C4-2B (cell line): ENCODE measurements around the gene GPR119.
"Not testable (repeated sequence)": the region's sequence is repeated elsewhere in the genome, so short reads cannot be mapped to it uniquely, and the experiment has no call there.

Experiments used
- H3K27ac ChIP-seq: fragments of 450-650 bp; 2 replicates; pipeline ENCODE4 v1.5.1; 2017
- CTCF ChIP-seq: fragments of 450-650 bp; conservative IDR thresholded peaks from 2 replicates; pipeline ENCODE4 v1.5.1; 2017; ENCODE audit warnings: mild to moderate bottlenecking
- ZFX ChIP-seq: fragments of 450-650 bp; IDR thresholded peaks from 2 replicates; pipeline ENCODE4 v1.6.1; 2017

Gene GPR119

GRCh38 chrX:130378024-130378669 is 7.3 kb downstream of the GPR119 start:
- no peak overlapping the region for H3K27ac ChIP-seq
- TF ChIP-seq ZFX, result no peak
- TF ChIP-seq CTCF, result no peak

DNA sequence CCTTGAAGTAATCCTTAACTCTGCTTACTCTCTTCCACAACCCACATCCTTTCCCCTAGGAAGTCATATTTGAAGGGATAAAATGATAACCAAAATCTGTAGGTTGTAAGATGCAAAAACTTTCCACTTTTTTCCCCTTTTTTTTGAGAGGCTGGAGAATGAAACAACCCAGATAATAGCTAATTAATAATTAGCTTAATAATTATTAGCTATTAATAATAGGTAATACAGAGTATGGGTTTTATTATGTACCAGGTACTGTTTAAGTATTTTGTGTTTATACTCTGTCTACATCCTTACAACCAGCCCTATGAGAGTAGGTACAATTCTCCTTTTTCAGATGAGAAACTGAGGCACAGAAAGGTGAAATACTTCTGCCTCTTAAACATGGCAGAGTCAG is 9.4 kb downstream of the GPR119 start:
- H3K27ac ChIP-seq, result no peak overlapping the region
- TF ChIP-seq CTCF (no peak), ZFX (no peak)

- H3K27ac ChIP-seq, result not testable (repeated sequence)
Measured at GRCh38 chrX:130352050-130352449, 33.4 kb downstream of the GPR119 start.

- H3K27ac ChIP-seq, result no peak overlapping the region
- no peak for TF ChIP-seq ZFX
- no peak for TF ChIP-seq CTCF
Measured at GRCh38 chrX:130351567-130351966, 33.9 kb downstream of the GPR119 start.

DNA sequence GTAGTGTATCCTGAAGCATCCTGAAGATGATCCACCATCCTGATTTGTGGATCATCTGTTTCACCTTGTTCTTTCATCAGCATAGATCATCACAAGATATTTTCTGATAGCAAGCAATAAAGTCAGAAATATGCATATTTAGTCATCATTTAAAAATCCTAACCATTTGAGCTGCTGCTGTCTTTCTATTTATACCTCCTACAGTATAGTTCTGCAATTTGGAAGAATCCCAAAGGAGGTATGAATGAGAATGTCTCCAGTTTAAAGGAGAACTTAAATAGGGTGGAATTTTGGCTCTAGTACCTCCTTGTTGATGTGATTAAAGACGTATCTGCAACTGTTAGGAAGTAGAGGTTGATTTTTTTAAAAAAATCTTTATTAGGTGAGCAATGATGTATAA is 38.2 kb downstream of the GPR119 start:
- TF ChIP-seq ZFX, result no peak
- TF ChIP-seq CTCF, result no peak
- no peak overlapping the region for H3K27ac ChIP-seq

GRCh38 chrX:130343411-130343810 is 42.1 kb downstream of the GPR119 start:
- TF ChIP-seq CTCF, result no peak
- TF ChIP-seq ZFX, result no peak
- H3K27ac ChIP-seq, result no peak overlapping the region

DNA sequence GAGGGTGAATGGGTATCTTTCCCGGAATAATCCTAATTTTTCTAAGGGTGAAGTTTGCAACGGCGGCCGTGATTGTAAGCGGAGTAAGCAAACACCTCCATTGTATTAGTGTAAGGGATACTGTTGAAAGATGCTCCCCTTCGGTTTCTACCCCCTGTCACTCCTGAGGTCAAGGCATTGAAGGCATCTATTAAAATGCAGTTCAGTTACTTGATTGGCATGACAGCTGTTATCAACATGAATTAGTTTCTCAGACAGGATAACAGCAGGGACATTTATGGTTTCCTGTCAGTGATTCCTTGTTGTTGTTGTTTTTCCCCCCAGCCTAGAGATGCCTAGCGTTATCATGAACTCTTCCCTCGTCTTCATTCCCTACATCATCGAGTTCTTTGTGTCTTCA is 45.2 kb downstream of the GPR119 start:
- H3K27ac ChIP-seq, result peak overlapping the region; percentile 73

More for the DNA sequence above, 45.2 kb downstream of the GPR119 start:
- TF ChIP-seq CTCF (no peak), ZFX (no peak)
